ENCODE results near the gene DAP. TPM values are rescaled to one million over a fixed set of nuclear protein-coding genes. Genes with fewer than 3 reads are reported as not detected.
"Not testable (repeated sequence)": the region's sequence is repeated elsewhere in the genome, so short reads cannot be mapped to it uniquely, and the experiment has no call there.

The DAP gene
- total RNA-seq, 2 experiments from 2014 or later: 60.5 to 64.8 TPM

GRCh38 chr5:10673407-10673806 lies 87.6 kb downstream of the DAP start:
- Mint-ChIP-seq H3K9me3 (no peaks in the 10 kb centered on the region), H3K4me3 (no peak overlapping the region), H3K27me3 (peaks cover 3% of the 10 kb centered on the region), H3K27ac (no peak overlapping the region), H3K36me3 (ENCODE audit: low read depth) (peaks cover 8% of the 10 kb centered on the region), H3K4me1 (no peaks in the 10 kb centered on the region)
- ChIA-PET CTCF (no interaction called here), POLR2A (no interaction called here)
- DNase-seq: no peak

GRCh38 chr5:10673017-10673389 lies 88.0 kb downstream of the DAP start:
- CTCF ChIA-PET: no interaction called here
- no peak for DNase-seq
- POLR2A ChIA-PET: no interaction called here
- Mint-ChIP-seq H3K9me3 (no peaks in the 10 kb centered on the region), H3K4me3 (no peak overlapping the region), H3K27ac (no peak overlapping the region), H3K36me3 (ENCODE audit: low read depth) (peaks cover 5% of the 10 kb centered on the region), H3K4me1 (no peaks in the 10 kb centered on the region), H3K27me3 (peaks cover 3% of the 10 kb centered on the region)

GRCh38 chr5:10672146-10673016 lies 88.7 kb downstream of the DAP start:
- no peaks in the 10 kb centered on the region for H3K4me1 Mint-ChIP-seq
- H3K36me3 Mint-ChIP-seq (ENCODE audit: low read depth): peaks cover 1% of the 10 kb centered on the region
- H3K27ac Mint-ChIP-seq: no peak overlapping the region
- DNase-seq: no peak
- no peak overlapping the region for H3K4me3 Mint-ChIP-seq
- POLR2A ChIA-PET: no interaction called here
- CTCF ChIA-PET: no interaction called here
- H3K27me3 Mint-ChIP-seq: peaks cover 3% of the 10 kb centered on the region
- no peaks in the 10 kb centered on the region for H3K9me3 Mint-ChIP-seq

GRCh38 chr5:10671041-10672008 lies 89.7 kb downstream of the DAP start:
- H3K9me3 Mint-ChIP-seq: no peaks in the 10 kb centered on the region
- no peak overlapping the region for H3K4me3 Mint-ChIP-seq
- DNase-seq: no peak
- peaks cover 3% of the 10 kb centered on the region for H3K27me3 Mint-ChIP-seq
- H3K4me1 Mint-ChIP-seq: no peaks in the 10 kb centered on the region
- ChIA-PET CTCF (no interaction called here), POLR2A (interaction anchor here (0.7 kb wide), 1 partner anchor 16 kb away, joined by 10 read pairs; no protein-coding TSS in a partner anchor)
- H3K36me3 Mint-ChIP-seq (ENCODE audit: low read depth): no peaks in the 10 kb centered on the region
- no peak overlapping the region for H3K27ac Mint-ChIP-seq

- DNase-seq: no peak
- ChIA-PET POLR2A (no interaction called here), CTCF (no interaction called here)
- Mint-ChIP-seq H3K4me3 (no peak overlapping the region), H3K27ac (no peak overlapping the region), H3K4me1 (no peaks in the 10 kb centered on the region), H3K36me3 (ENCODE audit: low read depth) (no peaks in the 10 kb centered on the region), H3K9me3 (no peaks in the 10 kb centered on the region), H3K27me3 (peaks cover 3% of the 10 kb centered on the region)
Observed at GRCh38 chr5:10669983-10670382, 91.1 kb downstream of the DAP start.

GRCh38 chr5:10668697-10669096 lies 92.3 kb downstream of the DAP start:
- CTCF ChIA-PET: no interaction called here
- no peak for DNase-seq
- Mint-ChIP-seq H3K27me3 (peaks cover 3% of the 10 kb centered on the region), H3K4me1 (no peaks in the 10 kb centered on the region), H3K4me3 (no peak overlapping the region), H3K36me3 (ENCODE audit: low read depth) (no peaks in the 10 kb centered on the region), H3K27ac (no peak overlapping the region), H3K9me3 (no peaks in the 10 kb centered on the region)
- POLR2A ChIA-PET: no interaction called here

GRCh38 chr5:10667431-10668057 lies 93.5 kb downstream of the DAP start:
- H3K4me3 Mint-ChIP-seq: no peak overlapping the region

GRCh38 chr5:10666531-10667299 lies 94.3 kb downstream of the DAP start:
- H3K9me3 Mint-ChIP-seq: no peaks in the 10 kb centered on the region
- CTCF ChIA-PET: interaction anchor here (1.2 kb wide), 1 partner anchor 216 kb away, joined by 3 read pairs; no protein-coding TSS in a partner anchor
- peaks cover 3% of the 10 kb centered on the region for H3K27me3 Mint-ChIP-seq
- no peak overlapping the region for H3K4me3 Mint-ChIP-seq
- H3K4me1 Mint-ChIP-seq: no peaks in the 10 kb centered on the region
- DNase-seq: no peak
- POLR2A ChIA-PET: no interaction called here
- no peak overlapping the region for H3K27ac Mint-ChIP-seq
- no peaks in the 10 kb centered on the region for H3K36me3 Mint-ChIP-seq (ENCODE audit: low read depth)

More at GRCh38 chr5:10667431-10668057, 93.5 kb downstream of the DAP start:
- no peaks in the 10 kb centered on the region for H3K4me1 Mint-ChIP-seq
- no peak overlapping the region for H3K27ac Mint-ChIP-seq
- DNase-seq: no peak
- POLR2A ChIA-PET: no interaction called here
- H3K27me3 Mint-ChIP-seq: peaks cover 3% of the 10 kb centered on the region
- CTCF ChIA-PET: interaction anchor here (1.2 kb wide), 1 partner anchor 217 kb away, joined by 3 read pairs; no protein-coding TSS in a partner anchor
- no peaks in the 10 kb centered on the region for H3K36me3 Mint-ChIP-seq (ENCODE audit: low read depth)
- no peaks in the 10 kb centered on the region for H3K9me3 Mint-ChIP-seq

GRCh38 chr5:10665799-10666198 lies 95.2 kb downstream of the DAP start:
- DNase-seq: no peak
- H3K4me3 Mint-ChIP-seq: no peak overlapping the region
- H3K27me3 Mint-ChIP-seq: peaks cover under 1% of the 10 kb centered on the region
- no peaks in the 10 kb centered on the region for H3K36me3 Mint-ChIP-seq (ENCODE audit: low read depth)
- H3K27ac Mint-ChIP-seq: no peak overlapping the region
- CTCF ChIA-PET: interaction anchor here (0.5 to 0.6 kb wide), 2 partner anchors 269 to 427 kb away, joined by 3 read pairs; no protein-coding TSS in a partner anchor
- H3K4me1 Mint-ChIP-seq: no peaks in the 10 kb centered on the region
- POLR2A ChIA-PET: no interaction called here
- H3K9me3 Mint-ChIP-seq: no peaks in the 10 kb centered on the region

GRCh38 chr5:10664180-10664769 lies 96.8 kb downstream of the DAP start:
- DNase-seq; H3K4me1 Mint-ChIP-seq; H3K36me3 Mint-ChIP-seq (ENCODE audit: low read depth); H3K27ac Mint-ChIP-seq; POLR2A ChIA-PET; H3K9me3 Mint-ChIP-seq; H3K27me3 Mint-ChIP-seq; H3K4me3 Mint-ChIP-seq: not testable (repeated sequence)
- CTCF ChIA-PET: interaction anchor here (0.7 kb wide), 1 partner anchor 18 kb away, joined by 3 read pairs; no protein-coding TSS in a partner anchor

- ChIA-PET POLR2A (no interaction called here), CTCF (interaction anchor here (0.7 kb wide), 1 partner anchor 18 kb away, joined by 3 read pairs; no protein-coding TSS in a partner anchor)
- no peaks in the 10 kb centered on the region for H3K4me1 Mint-ChIP-seq
- no peak overlapping the region for H3K4me3 Mint-ChIP-seq
- DNase-seq: no peak
- no peaks in the 10 kb centered on the region for H3K27me3 Mint-ChIP-seq
- H3K27ac Mint-ChIP-seq: no peak overlapping the region
- no peaks in the 10 kb centered on the region for H3K36me3 Mint-ChIP-seq (ENCODE audit: low read depth)
- H3K9me3 Mint-ChIP-seq: no peaks in the 10 kb centered on the region
Observed at GRCh38 chr5:10663489-10664179, 97.4 kb downstream of the DAP start.
